Panc1 (cell line): ENCODE data around the gene CPNE7. TPM values are rescaled to one million over a fixed set of nuclear protein-coding genes. Genes with fewer than 3 reads are reported as not detected.

Source experiments
- ATAC-seq: fragments of 200-7000 bp; cut with Tn5 transposase; 2 replicates; pipeline ENCODE4 v1.9.1; 2020; ENCODE audit warnings: mild to moderate bottlenecking, moderate library complexity
- Bru-seq: library from RNA; stranded (reverse); fragments of 400-500 nt; gene quantifications from one replicate; lab custom pipeline; 2021; lab: Mats Ljungman, UMichigan
- BruChase-seq, 2 experiments: library from RNA; stranded (reverse); fragments of 400-500 nt; gene quantifications; one replicate each; lab custom pipeline; 2021; lab: Mats Ljungman, UMichigan
- BruUV-seq: library from RNA; stranded (reverse); fragments of 400-500 nt; replicated peaks from 2 replicates; lab custom pipeline; 2021; lab: Mats Ljungman, UMichigan
- CTCF ChIA-PET: fragments of 300-600 bp; sonication (Branson Sonifier 250); formaldehyde crosslinking; loops from one replicate; lab custom pipeline; 2022; ENCODE audit warnings: antibody characterized with exemption; lab: Charles Lee
- POLR2A ChIA-PET: fragments of 300-600 bp; sonication (Branson Sonifier 250); formaldehyde crosslinking; loops from one replicate; lab custom pipeline; 2022; ENCODE audit warnings: antibody characterized with exemption; lab: Charles Lee
- DNase-seq: peaks from one replicate; pipeline ENCODE4 v3.0.0-alpha.2; 2010; ENCODE audit warnings: low read depth, low spot score
- H3K27ac ChIP-seq: 2 replicates; pipeline ENCODE4 v1.5.1; 2011; ENCODE audit warnings: mild to moderate bottlenecking, low read length, inconsistent platforms
- H3K27me3 ChIP-seq: fragments of 200-500 bp; sonication (Bioruptor generic); 2 replicates; pipeline ENCODE4 v1.6.0; 2014; ENCODE audit warnings: low read length, inconsistent platforms; ENCODE audit not compliant: control insufficient read depth, insufficient read depth
- H3K36me3 ChIP-seq: fragments of 200-500 bp; sonication (Bioruptor generic); 2 replicates; pipeline ENCODE4 v1.5.1; 2014; ENCODE audit warnings: inconsistent platforms, mild to moderate bottlenecking, low read length, moderate library complexity; ENCODE audit not compliant: control insufficient read depth, insufficient read depth
- H3K4me1 ChIP-seq: 2 replicates; pipeline ENCODE4 v1.5.1; 2011; ENCODE audit warnings: inconsistent platforms, mild to moderate bottlenecking, low read length, moderate library complexity; ENCODE audit not compliant: control insufficient read depth, insufficient read depth
- H3K4me3 ChIP-seq, 2 experiments: 2 replicates each; pipeline ENCODE4 v1.5.1; 2011 to 2012; ENCODE audit warnings: low read depth in 2 of 2, low read length in 2 of 2, mild to moderate bottlenecking in 2 of 2, inconsistent platforms in 1 of 2, moderate library complexity in 1 of 2
- H3K9me3 ChIP-seq: fragments of 200-500 bp; sonication (Bioruptor generic); 2 replicates; pipeline ENCODE4 v1.5.1; 2014; ENCODE audit warnings: low read depth, mild to moderate bottlenecking, inconsistent platforms, low read length, moderate library complexity; ENCODE audit not compliant: control insufficient read depth, insufficient read depth
- POLR2AphosphoS5 ChIP-seq: IDR thresholded peaks from 2 replicates; pipeline ENCODE4 v1.6.1; 2012; ENCODE audit warnings: mild to moderate bottlenecking, low read depth, low read length, moderate library complexity
- REST ChIP-seq, 2 experiments: IDR thresholded peaks; 2 replicates each; pipeline ENCODE4 v1.6.1; 2011 to 2012; ENCODE audit warnings: low read depth in 2 of 2, control low read depth in 1 of 2, low read length in 1 of 2, mild to moderate bottlenecking in 1 of 2, moderate library complexity in 1 of 2; ENCODE audit not compliant: insufficient read depth in 1 of 2
- SIN3A ChIP-seq: IDR thresholded peaks from 2 replicates; pipeline ENCODE4 v1.6.1; 2012; ENCODE audit warnings: low read depth, mild to moderate bottlenecking, low read length, moderate library complexity, borderline replicate concordance; ENCODE audit not compliant: insufficient read depth
- TCF7L2 ChIP-seq: IDR thresholded peaks from 2 replicates; pipeline ENCODE4 v1.6.1; 2011; ENCODE audit warnings: mild to moderate bottlenecking, low read depth, low read length, inconsistent platforms
- in situ Hi-C: cut with HindIII; loops from 2 replicates; pipeline ENCODE4 v1.10.0; 2016; ENCODE audit warnings: low sequenced_read_pairs, low pct_unique_long_range_greater_than_20kb
- intact Hi-C: fragments of 100-400 bp; cut with micrococcal nuclease; formaldehyde crosslinking; loops from one replicate; pipeline ENCODE4 v1.10.0; 2022; ENCODE audit not compliant: unreplicated experiment
- long read RNA-seq: library from polyadenylated mRNA; unstranded; transcript quantifications from one replicate; pipeline ENCODE4 v2.0.0, GENCODE V29; 2021; ENCODE audit not compliant: unreplicated experiment
- polyA plus RNA-seq: library from polyadenylated mRNA; unstranded; fragments of >200 nt; gene quantifications from one replicate; pipeline ENCODE4 v1.2.1, GENCODE V29; 2012; ENCODE audit warnings: missing spikeins; ENCODE audit not compliant: insufficient read length
- total RNA-seq: library from RNA; stranded (reverse); gene quantifications from one replicate; pipeline ENCODE4 v1.2.1, GENCODE V29; 2021; ENCODE audit not compliant: unreplicated experiment
- TF ChIP-seq, protein P1 (sequence below): fragments of 450-650 bp; IDR thresholded peaks from 2 replicates; pipeline ENCODE4 v1.5.1; 2017; ENCODE audit warnings: mild to moderate bottlenecking

The CPNE7 gene
- 32.7 TPM for total RNA-seq
- 46.0 TPM for polyA plus RNA-seq
- percentile 54 among the genes with signal in this experiment for Bru-seq, nascent RNA
- percentile 65 among the genes with signal in this experiment for BruChase-seq, experiment 1, labeled RNA remaining after a 2-hour chase
- percentile 71 among the genes with signal in this experiment for BruChase-seq, experiment 2, labeled RNA remaining after a 6-hour chase
- long read RNA-seq, transcript CPNE7-202 (15 exons, 2,409 nt) = major isoform, 28 of 59 reads
- long read RNA-seq, partial matches to known transcripts = 13 of 59 reads
- long read RNA-seq, other reads (novel, unspliced or antisense) = 16 of 59 reads

- intact Hi-C loops = no loop called here
- no peaks in the 10 kb centered on the region for H3K4me1 ChIP-seq
- H3K9me3 ChIP-seq = no peaks in the 10 kb centered on the region
- peak within 1 kb of the TSS; percentile 45 to 64 for H3K4me3 ChIP-seq
- no TSS peak for BruUV-seq
- POLR2A ChIA-PET = interaction anchor here (0.6 to 0.7 kb wide), 2 partner anchors 64 to 123 kb away, joined by 12 read pairs; no protein-coding TSS in a partner anchor
- no peaks in the 10 kb centered on the region for H3K27me3 ChIP-seq
- H3K36me3 ChIP-seq = no peaks in the 10 kb centered on the region; the same call in 1 of the 2 replicates
- no peak for TF ChIP-seq REST (IDR thresholded peaks at IDR 0.05; ENCODE audit: insufficient read depth in 1 of 2, low read depth in 2 of 2, low read length in 1 of 2)
- TF ChIP-seq, protein P1, sequence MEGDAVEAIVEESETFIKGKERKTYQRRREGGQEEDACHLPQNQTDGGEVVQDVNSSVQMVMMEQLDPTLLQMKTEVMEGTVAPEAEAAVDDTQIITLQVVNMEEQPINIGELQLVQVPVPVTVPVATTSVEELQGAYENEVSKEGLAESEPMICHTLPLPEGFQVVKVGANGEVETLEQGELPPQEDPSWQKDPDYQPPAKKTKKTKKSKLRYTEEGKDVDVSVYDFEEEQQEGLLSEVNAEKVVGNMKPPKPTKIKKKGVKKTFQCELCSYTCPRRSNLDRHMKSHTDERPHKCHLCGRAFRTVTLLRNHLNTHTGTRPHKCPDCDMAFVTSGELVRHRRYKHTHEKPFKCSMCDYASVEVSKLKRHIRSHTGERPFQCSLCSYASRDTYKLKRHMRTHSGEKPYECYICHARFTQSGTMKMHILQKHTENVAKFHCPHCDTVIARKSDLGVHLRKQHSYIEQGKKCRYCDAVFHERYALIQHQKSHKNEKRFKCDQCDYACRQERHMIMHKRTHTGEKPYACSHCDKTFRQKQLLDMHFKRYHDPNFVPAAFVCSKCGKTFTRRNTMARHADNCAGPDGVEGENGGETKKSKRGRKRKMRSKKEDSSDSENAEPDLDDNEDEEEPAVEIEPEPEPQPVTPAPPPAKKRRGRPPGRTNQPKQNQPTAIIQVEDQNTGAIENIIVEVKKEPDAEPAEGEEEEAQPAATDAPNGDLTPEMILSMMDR = no peak
- TF ChIP-seq SIN3A = no peak
- no peak for TF ChIP-seq TCF7L2
- TF ChIP-seq POLR2AphosphoS5 = no peak
- in situ Hi-C loops = no loop called here
- CTCF ChIA-PET = no interaction called here
- DNase-seq = no peak
- H3K27ac ChIP-seq = peak within 1 kb of the TSS; percentile 71
- ATAC-seq = peak; percentile 64
Observed at GRCh38 chr16:89575247-89576152, at the start of gene CPNE7. CPNE7 (plus strand) TSS chr16:89575758; CDS start chr16:89575898, 140 bp downstream.

GRCh38 chr16:89529097-89529496 lies 46.5 kb upstream of the CPNE7 start:
- BruUV-seq = no TSS peak
- peaks cover 12% of the 10 kb centered on the region for H3K36me3 ChIP-seq
- no peak for TF ChIP-seq TCF7L2
- TF ChIP-seq REST (IDR thresholded peaks at IDR 0.05; ENCODE audit: insufficient read depth in 1 of 2, low read depth in 2 of 2, low read length in 1 of 2) = no peak
- TF ChIP-seq SIN3A = no peak
- no peak for TF ChIP-seq POLR2AphosphoS5
- TF ChIP-seq, protein P1 = no peak
- DNase-seq (no peak), ATAC-seq (no peak)
- H3K4me3 ChIP-seq = no peak overlapping the region
- no peaks in the 10 kb centered on the region for H3K9me3 ChIP-seq
- in situ Hi-C loops (no loop called here), intact Hi-C loops (no loop called here)
- H3K4me1 ChIP-seq = no peaks in the 10 kb centered on the region
- no peak overlapping the region for H3K27ac ChIP-seq
- CTCF ChIA-PET = no interaction called here
- H3K27me3 ChIP-seq = no peaks in the 10 kb centered on the region
- POLR2A ChIA-PET = no interaction called here
